ENCODE data around the gene MAP1B. TPM values are rescaled to one million over a fixed set of nuclear protein-coding genes. Genes with fewer than 3 reads are reported as not detected.

The MAP1B gene
- total and polyA plus RNA-seq, 10 of the 15 experiments (the other 5 are each of a cell fraction or from before 2014, with no cell fraction given), result 0.02 to 0.81 (median 0.06) TPM; not detected in 1

DNA sequence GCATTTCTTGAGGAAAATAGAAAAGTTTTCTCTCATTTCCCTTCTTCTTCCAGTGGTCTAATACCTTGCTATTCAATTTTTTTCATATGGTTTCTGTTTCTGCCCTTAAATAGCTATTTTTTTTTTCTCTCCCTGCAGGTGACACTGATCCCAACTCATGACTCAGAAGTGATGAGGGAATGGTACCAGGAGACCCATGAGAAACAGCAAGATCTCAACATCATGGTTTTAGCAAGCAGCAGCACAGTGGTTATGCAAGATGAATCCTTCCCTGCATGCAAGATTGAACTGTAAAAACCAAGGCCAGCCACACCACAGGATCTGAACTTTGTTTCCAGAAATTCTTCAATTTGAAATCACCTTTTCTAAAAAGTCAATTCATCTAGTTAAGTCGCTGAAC, 97.7 kb downstream of the MAP1B start (continued):
- TF ChIP-seq MEF2A (IDR thresholded peaks at IDR 0.05; ENCODE audit: insufficient read depth, low read depth, low read length) (no peak), POLR2AphosphoS5 (IDR thresholded peaks at IDR 0.05; ENCODE audit: low read length) (no peak), SREBF2 (IDR thresholded peaks at IDR 0.05; ENCODE audit: low read length) (no peak), FOXK2 (IDR thresholded peaks at IDR 0.05) (no peak), SKIL (IDR thresholded peaks at IDR 0.05; ENCODE audit: low read depth, poor library complexity, severe bottlenecking) (no peak), SP1 (IDR thresholded peaks at IDR 0.05; ENCODE audit: low read depth, low read length) (no peak), POLR2A (IDR thresholded peaks at IDR 0.05; ENCODE audit: low read depth, low read length) (no peak)
- TF ChIP-seq, protein P1, sequence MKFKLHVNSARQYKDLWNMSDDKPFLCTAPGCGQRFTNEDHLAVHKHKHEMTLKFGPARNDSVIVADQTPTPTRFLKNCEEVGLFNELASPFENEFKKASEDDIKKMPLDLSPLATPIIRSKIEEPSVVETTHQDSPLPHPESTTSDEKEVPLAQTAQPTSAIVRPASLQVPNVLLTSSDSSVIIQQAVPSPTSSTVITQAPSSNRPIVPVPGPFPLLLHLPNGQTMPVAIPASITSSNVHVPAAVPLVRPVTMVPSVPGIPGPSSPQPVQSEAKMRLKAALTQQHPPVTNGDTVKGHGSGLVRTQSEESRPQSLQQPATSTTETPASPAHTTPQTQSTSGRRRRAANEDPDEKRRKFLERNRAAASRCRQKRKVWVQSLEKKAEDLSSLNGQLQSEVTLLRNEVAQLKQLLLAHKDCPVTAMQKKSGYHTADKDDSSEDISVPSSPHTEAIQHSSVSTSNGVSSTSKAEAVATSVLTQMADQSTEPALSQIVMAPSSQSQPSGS (IDR thresholded peaks at IDR 0.05; ENCODE audit: low read length), result no peak

DNA sequence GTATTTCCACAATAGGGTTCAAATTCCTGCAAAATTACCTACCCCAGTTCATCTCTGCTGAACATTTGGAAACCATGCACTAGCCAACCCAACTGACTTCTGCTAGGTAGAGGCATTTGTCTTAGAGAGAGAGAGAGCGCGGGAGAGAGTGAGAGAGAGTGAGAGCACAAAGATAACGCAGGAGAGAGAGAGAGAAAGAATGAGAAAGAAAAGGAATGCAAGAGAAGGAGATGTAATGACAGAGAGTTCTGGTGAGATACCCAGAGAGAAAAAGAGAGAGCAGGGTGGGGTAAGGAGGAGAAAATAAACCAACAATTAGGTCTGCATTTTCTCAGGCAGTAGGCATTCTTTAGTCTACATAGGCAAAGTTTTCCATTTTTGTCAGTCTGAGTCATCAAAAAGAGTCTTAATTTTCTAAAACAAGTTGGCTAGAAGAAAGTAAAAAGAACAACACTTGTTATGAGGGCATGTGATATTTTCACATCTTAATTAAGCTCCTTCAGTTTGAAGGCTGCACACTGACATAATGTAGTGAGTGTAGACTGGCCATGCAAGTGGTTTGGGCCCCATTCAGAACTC, 98.2 kb downstream of the MAP1B start:
- H3K9me3 ChIP-seq (replicated peaks; ENCODE audit: control insufficient read depth, insufficient read depth, low read length), result no peaks in the 10 kb centered on the region
- FAIRE-seq (no peak), DNase-seq (ENCODE audit: low read depth, low spot score) (no peak), ATAC-seq (no peak)
- H3K36me3 ChIP-seq (ENCODE audit: control insufficient read depth in 2 of 2, insufficient read depth in 2 of 2, low read length in 1 of 2), result no peaks in the 10 kb centered on the region
- ChIA-PET CTCF (interaction anchor here (1.8 kb wide), 1 partner anchor 64 kb away, joined by 4 read pairs; no protein-coding TSS in a partner anchor), RAD21 (ENCODE audit: unreplicated experiment) (no interaction called here), POLR2A (no interaction called here), SMC1A (ENCODE audit: uncharacterized antibody, unreplicated experiment) (no interaction called here)
- H3K27ac ChIP-seq (ENCODE audit: control insufficient read depth, insufficient read depth), result no peak overlapping the region
- no peak overlapping the region for H3K4me2 ChIP-seq (ENCODE audit: control insufficient read depth, insufficient read depth)
- H3K4me1 ChIP-seq (ENCODE audit: control insufficient read depth, insufficient read depth, low read length), result no peaks in the 10 kb centered on the region
- no peak overlapping the region for H2AFZ ChIP-seq (ENCODE audit: control insufficient read depth, low read depth, low read length)
- in situ Hi-C loops (cut with MboI), result no loop called here
- no peaks in the 10 kb centered on the region for H3K27me3 ChIP-seq (replicated peaks in 1 of 2; ENCODE audit: control insufficient read depth in 2 of 2, insufficient read depth in 2 of 2, low read length in 1 of 2)
- WGBS (ENCODE audit: insufficient coverage, insufficient replicate concordance, low lambda C conversion rate, missing lambda C conversion rate), result 96% methylated on average over 3 of the region's 3 CpGs
- no peak overlapping the region for H3K9ac ChIP-seq (ENCODE audit: control insufficient read depth, insufficient read depth, low read length)
- no peaks in the 10 kb centered on the region for H3K79me2 ChIP-seq (ENCODE audit: control insufficient read depth, insufficient read depth, low read length)
- intact Hi-C loops (cut with micrococcal nuclease; ENCODE audit: unreplicated experiment), result no loop called here
- no peaks in the 10 kb centered on the region for H4K20me1 ChIP-seq (ENCODE audit: control insufficient read depth, insufficient read depth)
- BruUV-seq (replicated peaks), result no TSS peak
- no peak overlapping the region for H3K4me3 ChIP-seq
- TF ChIP-seq RB1 (IDR thresholded peaks at IDR 0.05; ENCODE audit: borderline replicate concordance) (no peak), PAX5 (IDR thresholded peaks at IDR 0.05; ENCODE audit: borderline replicate concordance, low read depth, low read length) (no peak)
- TF ChIP-seq, protein P2, sequence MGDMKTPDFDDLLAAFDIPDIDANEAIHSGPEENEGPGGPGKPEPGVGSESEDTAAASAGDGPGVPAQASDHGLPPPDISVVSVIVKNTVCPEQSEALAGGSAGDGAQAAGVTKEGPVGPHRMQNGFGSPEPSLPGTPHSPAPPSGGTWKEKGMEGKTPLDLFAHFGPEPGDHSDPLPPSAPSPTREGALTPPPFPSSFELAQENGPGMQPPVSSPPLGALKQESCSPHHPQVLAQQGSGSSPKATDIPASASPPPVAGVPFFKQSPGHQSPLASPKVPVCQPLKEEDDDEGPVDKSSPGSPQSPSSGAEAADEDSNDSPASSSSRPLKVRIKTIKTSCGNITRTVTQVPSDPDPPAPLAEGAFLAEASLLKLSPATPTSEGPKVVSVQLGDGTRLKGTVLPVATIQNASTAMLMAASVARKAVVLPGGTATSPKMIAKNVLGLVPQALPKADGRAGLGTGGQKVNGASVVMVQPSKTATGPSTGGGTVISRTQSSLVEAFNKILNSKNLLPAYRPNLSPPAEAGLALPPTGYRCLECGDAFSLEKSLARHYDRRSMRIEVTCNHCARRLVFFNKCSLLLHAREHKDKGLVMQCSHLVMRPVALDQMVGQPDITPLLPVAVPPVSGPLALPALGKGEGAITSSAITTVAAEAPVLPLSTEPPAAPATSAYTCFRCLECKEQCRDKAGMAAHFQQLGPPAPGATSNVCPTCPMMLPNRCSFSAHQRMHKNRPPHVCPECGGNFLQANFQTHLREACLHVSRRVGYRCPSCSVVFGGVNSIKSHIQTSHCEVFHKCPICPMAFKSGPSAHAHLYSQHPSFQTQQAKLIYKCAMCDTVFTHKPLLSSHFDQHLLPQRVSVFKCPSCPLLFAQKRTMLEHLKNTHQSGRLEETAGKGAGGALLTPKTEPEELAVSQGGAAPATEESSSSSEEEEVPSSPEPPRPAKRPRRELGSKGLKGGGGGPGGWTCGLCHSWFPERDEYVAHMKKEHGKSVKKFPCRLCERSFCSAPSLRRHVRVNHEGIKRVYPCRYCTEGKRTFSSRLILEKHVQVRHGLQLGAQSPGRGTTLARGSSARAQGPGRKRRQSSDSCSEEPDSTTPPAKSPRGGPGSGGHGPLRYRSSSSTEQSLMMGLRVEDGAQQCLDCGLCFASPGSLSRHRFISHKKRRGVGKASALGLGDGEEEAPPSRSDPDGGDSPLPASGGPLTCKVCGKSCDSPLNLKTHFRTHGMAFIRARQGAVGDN (IDR thresholded peaks at IDR 0.05), result no peak
- TF ChIP-seq, protein P3, sequence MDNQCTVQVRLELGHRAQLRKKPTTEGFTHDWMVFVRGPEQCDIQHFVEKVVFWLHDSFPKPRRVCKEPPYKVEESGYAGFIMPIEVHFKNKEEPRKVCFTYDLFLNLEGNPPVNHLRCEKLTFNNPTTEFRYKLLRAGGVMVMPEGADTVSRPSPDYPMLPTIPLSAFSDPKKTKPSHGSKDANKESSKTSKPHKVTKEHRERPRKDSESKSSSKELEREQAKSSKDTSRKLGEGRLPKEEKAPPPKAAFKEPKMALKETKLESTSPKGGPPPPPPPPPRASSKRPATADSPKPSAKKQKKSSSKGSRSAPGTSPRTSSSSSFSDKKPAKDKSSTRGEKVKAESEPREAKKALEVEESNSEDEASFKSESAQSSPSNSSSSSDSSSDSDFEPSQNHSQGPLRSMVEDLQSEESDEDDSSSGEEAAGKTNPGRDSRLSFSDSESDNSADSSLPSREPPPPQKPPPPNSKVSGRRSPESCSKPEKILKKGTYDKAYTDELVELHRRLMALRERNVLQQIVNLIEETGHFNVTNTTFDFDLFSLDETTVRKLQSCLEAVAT (IDR thresholded peaks at IDR 0.05), result no peak
- TF ChIP-seq, protein P4, sequence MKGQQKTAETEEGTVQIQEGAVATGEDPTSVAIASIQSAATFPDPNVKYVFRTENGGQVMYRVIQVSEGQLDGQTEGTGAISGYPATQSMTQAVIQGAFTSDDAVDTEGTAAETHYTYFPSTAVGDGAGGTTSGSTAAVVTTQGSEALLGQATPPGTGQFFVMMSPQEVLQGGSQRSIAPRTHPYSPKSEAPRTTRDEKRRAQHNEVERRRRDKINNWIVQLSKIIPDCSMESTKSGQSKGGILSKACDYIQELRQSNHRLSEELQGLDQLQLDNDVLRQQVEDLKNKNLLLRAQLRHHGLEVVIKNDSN (IDR thresholded peaks at IDR 0.05; ENCODE audit: borderline replicate concordance, extremely low read length, insufficient read depth, low read depth, low read length), result no peak

All from GM12878 (cell line).